Measurements from ENCODE around the gene TCF12. TPM values are rescaled to one million over a fixed set of nuclear protein-coding genes. Genes with fewer than 3 reads are reported as not detected.
"Not testable (repeated sequence)": the region's sequence is repeated elsewhere in the genome, so short reads cannot be mapped to it uniquely, and the experiment has no call there.

TCF12 gene
- total RNA-seq, 1 donor from 2014 or later: 112 TPM

DNA sequence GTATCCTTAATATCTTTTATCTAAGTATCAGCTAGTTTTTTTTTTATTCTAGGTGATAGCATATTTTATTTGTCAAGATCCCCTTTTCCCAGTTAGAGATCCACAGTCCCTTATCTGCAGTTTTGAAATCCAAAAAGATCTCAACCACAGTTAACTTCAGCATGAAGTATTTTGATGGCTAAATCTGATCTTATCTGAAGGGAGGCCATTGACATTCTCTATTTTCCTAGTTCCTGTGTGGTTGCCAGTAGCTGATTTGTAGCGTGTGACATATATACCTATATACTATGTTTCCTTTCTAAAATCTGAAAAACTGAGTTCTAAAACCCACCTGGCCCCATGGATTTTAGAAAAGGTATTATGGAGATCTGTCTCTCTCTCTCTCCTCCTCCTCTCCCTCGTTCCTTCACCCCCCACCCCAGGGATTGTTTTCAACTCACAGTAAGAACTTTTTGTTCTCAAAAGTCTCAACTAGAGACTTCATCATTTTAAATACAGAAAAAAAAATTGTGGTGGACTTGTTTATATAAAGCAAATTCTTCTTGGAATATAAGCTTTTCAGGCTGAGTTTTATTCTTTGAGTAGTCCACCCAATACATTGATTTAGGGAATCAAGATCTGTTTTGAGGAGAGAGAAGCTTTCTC, 12.3 kb downstream of the TCF12 start:
- no peak overlapping the region for H3K27ac ChIP-seq (ENCODE audit: low read depth, low read length)
- FAIRE-seq: peak; percentile 32
- peaks cover 17% of the 10 kb centered on the region for H3K4me1 ChIP-seq (ENCODE audit: insufficient read depth, low read length)
- H3K79me2 ChIP-seq (ENCODE audit: insufficient read depth, low read length): peaks cover 98% of the 10 kb centered on the region
- Mint-ChIP-seq H3K27me3 (ENCODE audit: low read depth, unreplicated experiment) (no peaks in the 10 kb centered on the region), H3K36me3 (ENCODE audit: low read depth, unreplicated experiment) (peaks cover 2% of the 10 kb centered on the region), H3K27ac (ENCODE audit: unreplicated experiment) (no peak overlapping the region), H3K4me1 (ENCODE audit: low read depth, unreplicated experiment) (peaks cover 55% of the 10 kb centered on the region), H3K9me3 (ENCODE audit: unreplicated experiment) (no peaks in the 10 kb centered on the region), H3K4me3 (ENCODE audit: unreplicated experiment) (no peak overlapping the region)
- DNase-seq (ENCODE audit: low read depth): no peak
- no peak for TF ChIP-seq EZH2 (IDR thresholded peaks at IDR 0.05; ENCODE audit: insufficient read depth, low read length)
- TF ChIP-seq, protein P1, sequence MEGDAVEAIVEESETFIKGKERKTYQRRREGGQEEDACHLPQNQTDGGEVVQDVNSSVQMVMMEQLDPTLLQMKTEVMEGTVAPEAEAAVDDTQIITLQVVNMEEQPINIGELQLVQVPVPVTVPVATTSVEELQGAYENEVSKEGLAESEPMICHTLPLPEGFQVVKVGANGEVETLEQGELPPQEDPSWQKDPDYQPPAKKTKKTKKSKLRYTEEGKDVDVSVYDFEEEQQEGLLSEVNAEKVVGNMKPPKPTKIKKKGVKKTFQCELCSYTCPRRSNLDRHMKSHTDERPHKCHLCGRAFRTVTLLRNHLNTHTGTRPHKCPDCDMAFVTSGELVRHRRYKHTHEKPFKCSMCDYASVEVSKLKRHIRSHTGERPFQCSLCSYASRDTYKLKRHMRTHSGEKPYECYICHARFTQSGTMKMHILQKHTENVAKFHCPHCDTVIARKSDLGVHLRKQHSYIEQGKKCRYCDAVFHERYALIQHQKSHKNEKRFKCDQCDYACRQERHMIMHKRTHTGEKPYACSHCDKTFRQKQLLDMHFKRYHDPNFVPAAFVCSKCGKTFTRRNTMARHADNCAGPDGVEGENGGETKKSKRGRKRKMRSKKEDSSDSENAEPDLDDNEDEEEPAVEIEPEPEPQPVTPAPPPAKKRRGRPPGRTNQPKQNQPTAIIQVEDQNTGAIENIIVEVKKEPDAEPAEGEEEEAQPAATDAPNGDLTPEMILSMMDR (IDR thresholded peaks at IDR 0.05; ENCODE audit: insufficient read depth, low read depth, low read length): no peak
- H3K4me2 ChIP-seq (ENCODE audit: low read length): no peak overlapping the region
- H3K27me3 ChIP-seq (ENCODE audit: insufficient read depth, low read length): no peaks in the 10 kb centered on the region
- H3K4me3 ChIP-seq (ENCODE audit: insufficient read depth, low read depth, low read length): no peak overlapping the region
- H3K9me3 ChIP-seq (ENCODE audit: insufficient read depth, low read depth, low read length): no peaks in the 10 kb centered on the region
- H3K36me3 ChIP-seq (ENCODE audit: insufficient read depth, low read length): peaks cover 1% of the 10 kb centered on the region
- H3K9ac ChIP-seq (ENCODE audit: low read length): no peak overlapping the region
- peaks cover 77% of the 10 kb centered on the region for H4K20me1 ChIP-seq (ENCODE audit: insufficient read depth, low read length)
- no peak overlapping the region for H2AFZ ChIP-seq (ENCODE audit: low read depth, low read length)

DNA sequence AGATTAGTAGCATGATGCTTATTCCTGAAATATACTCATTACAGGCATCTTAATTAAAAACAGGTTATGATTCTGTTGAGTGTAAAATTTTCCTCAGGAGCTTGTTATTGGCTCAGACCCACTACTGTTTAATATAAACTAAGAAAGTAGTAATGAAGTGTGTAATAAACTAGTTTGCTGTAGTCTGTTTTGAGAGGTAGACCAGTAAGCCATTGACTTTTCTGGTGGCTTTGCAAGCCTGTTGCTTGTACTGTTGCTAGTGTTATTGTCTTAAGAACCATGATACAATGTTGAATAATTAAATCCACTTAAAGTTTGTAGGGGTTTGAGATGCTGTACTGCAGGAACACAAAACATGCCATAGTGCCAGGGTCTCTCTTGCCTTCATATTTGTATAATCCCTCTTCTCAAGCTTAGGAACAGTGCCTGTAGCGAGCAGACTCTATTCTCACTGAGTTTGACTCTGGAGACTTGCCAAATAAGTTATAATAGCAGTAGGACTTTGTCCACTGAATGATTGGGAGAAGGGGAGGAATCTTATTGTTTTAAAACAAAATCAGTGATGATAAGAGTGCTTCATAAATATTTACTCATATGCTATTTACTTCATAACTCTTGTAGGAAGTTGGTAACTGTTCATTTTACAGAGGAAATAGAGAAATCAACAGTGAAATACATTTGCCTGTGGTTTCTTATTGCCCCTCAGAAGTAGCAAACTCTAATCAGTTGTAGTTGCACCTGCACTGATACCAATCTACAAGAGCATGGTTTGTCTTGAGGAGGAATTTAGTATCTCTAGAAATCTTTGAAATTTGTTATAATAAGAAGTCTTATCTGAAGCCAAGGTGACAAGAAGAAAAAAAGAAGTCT, 13.4 kb downstream of the TCF12 start:
- no peak overlapping the region for H3K27ac ChIP-seq (ENCODE audit: low read depth, low read length)
- H3K4me2 ChIP-seq (ENCODE audit: low read length): no peak overlapping the region
- H3K9me3 ChIP-seq (ENCODE audit: insufficient read depth, low read depth, low read length): no peaks in the 10 kb centered on the region
- Mint-ChIP-seq H3K27ac (ENCODE audit: unreplicated experiment) (no peak overlapping the region), H3K9me3 (ENCODE audit: unreplicated experiment) (no peaks in the 10 kb centered on the region), H3K27me3 (ENCODE audit: low read depth, unreplicated experiment) (no peaks in the 10 kb centered on the region), H3K4me3 (ENCODE audit: unreplicated experiment) (no peak overlapping the region), H3K36me3 (ENCODE audit: low read depth, unreplicated experiment) (peaks cover 7% of the 10 kb centered on the region), H3K4me1 (ENCODE audit: low read depth, unreplicated experiment) (peaks cover 53% of the 10 kb centered on the region)
- no peak for DNase-seq (ENCODE audit: low read depth)
- no peak overlapping the region for H3K9ac ChIP-seq (ENCODE audit: low read length)
- peaks cover 74% of the 10 kb centered on the region for H4K20me1 ChIP-seq (ENCODE audit: insufficient read depth, low read length)
- no peaks in the 10 kb centered on the region for H3K36me3 ChIP-seq (ENCODE audit: insufficient read depth, low read length)
- H3K4me3 ChIP-seq (ENCODE audit: insufficient read depth, low read depth, low read length): no peak overlapping the region
- no peak overlapping the region for H2AFZ ChIP-seq (ENCODE audit: low read depth, low read length)
- peaks cover 17% of the 10 kb centered on the region for H3K4me1 ChIP-seq (ENCODE audit: insufficient read depth, low read length)
- no peaks in the 10 kb centered on the region for H3K27me3 ChIP-seq (ENCODE audit: insufficient read depth, low read length)
- TF ChIP-seq, protein P1 (IDR thresholded peaks at IDR 0.05; ENCODE audit: insufficient read depth, low read depth, low read length): no peak
- TF ChIP-seq EZH2 (IDR thresholded peaks at IDR 0.05; ENCODE audit: insufficient read depth, low read length): no peak
- no peak for FAIRE-seq
- H3K79me2 ChIP-seq (ENCODE audit: insufficient read depth, low read length): peaks cover 98% of the 10 kb centered on the region

DNA sequence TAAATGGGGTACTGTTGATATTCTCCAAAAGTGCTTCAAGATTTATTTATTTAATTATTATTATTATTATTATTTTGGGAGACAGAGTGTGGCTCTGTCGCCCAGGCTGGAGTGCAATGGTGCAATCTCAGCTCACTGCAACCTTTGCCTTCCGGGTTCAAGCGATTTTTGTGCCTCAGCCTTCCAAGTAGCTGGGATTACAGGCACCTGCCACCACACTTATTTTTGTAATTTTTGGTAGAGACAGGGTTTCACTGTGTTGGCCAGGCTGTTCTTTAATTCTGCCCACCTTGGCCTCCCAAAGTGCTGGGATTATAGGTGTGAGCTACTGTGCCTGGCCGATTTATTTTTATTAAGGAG, 14.0 kb downstream of the TCF12 start:
- not testable (repeated sequence) for H3K9me3 ChIP-seq (ENCODE audit: insufficient read depth, low read depth, low read length); H3K27me3 ChIP-seq (ENCODE audit: insufficient read depth, low read length); H3K4me3 ChIP-seq (ENCODE audit: insufficient read depth, low read depth, low read length); H3K36me3 Mint-ChIP-seq (ENCODE audit: low read depth, unreplicated experiment); FAIRE-seq; H3K4me2 ChIP-seq (ENCODE audit: low read length); H3K27ac ChIP-seq (ENCODE audit: low read depth, low read length); H3K9ac ChIP-seq (ENCODE audit: low read length); H3K27me3 Mint-ChIP-seq (ENCODE audit: low read depth, unreplicated experiment); H2AFZ ChIP-seq (ENCODE audit: low read depth, low read length); H3K27ac Mint-ChIP-seq (ENCODE audit: unreplicated experiment); H3K36me3 ChIP-seq (ENCODE audit: insufficient read depth, low read length); H3K9me3 Mint-ChIP-seq (ENCODE audit: unreplicated experiment); H3K4me3 Mint-ChIP-seq (ENCODE audit: unreplicated experiment); DNase-seq (ENCODE audit: low read depth)
- peaks cover 49% of the 10 kb centered on the region for H3K4me1 Mint-ChIP-seq (ENCODE audit: low read depth, unreplicated experiment)
- Histone ChIP-seq H3K79me2 (ENCODE audit: insufficient read depth, low read length) (peaks cover 98% of the 10 kb centered on the region), H3K4me1 (ENCODE audit: insufficient read depth, low read length) (peaks cover 17% of the 10 kb centered on the region), H4K20me1 (ENCODE audit: insufficient read depth, low read length) (peaks cover 76% of the 10 kb centered on the region)
